GM21367 (cell line): ENCODE measurements around the gene EMC8.
A peak's percentile ranks its signal among the peaks of the same experiment; 100 is the strongest.
"Not testable (repeated sequence)": the region's sequence is repeated elsewhere in the genome, so short reads cannot be mapped to it uniquely, and the experiment has no call there.

Experiments
- ATAC-seq: cut with Tn5 transposase; IDR thresholded peaks from one replicate; pipeline ENCODE4 v1.9.1; 2021; ENCODE audit not compliant: unreplicated experiment

The EMC8 gene

DNA sequence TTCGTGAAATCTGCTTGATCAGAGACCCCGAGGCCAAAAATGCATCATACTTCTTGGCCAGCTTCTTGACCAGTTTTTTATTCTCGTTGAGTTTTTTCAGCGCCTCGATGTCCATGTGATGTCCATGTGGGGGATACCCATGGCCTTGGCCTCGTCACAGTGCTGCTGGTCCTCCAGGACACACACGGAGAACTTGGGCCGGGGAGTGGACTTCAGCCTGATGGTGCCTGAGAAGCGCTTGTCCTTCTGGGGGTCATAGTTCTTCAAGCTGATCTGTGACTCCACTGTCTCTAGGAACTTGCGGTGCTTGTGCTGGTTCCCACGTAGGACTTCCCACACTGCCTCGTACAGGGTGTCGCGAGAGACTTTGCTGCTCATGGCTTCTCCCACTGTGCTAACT is 16.8 kb upstream of the EMC8 start:
- ATAC-seq: no peak

DNA sequence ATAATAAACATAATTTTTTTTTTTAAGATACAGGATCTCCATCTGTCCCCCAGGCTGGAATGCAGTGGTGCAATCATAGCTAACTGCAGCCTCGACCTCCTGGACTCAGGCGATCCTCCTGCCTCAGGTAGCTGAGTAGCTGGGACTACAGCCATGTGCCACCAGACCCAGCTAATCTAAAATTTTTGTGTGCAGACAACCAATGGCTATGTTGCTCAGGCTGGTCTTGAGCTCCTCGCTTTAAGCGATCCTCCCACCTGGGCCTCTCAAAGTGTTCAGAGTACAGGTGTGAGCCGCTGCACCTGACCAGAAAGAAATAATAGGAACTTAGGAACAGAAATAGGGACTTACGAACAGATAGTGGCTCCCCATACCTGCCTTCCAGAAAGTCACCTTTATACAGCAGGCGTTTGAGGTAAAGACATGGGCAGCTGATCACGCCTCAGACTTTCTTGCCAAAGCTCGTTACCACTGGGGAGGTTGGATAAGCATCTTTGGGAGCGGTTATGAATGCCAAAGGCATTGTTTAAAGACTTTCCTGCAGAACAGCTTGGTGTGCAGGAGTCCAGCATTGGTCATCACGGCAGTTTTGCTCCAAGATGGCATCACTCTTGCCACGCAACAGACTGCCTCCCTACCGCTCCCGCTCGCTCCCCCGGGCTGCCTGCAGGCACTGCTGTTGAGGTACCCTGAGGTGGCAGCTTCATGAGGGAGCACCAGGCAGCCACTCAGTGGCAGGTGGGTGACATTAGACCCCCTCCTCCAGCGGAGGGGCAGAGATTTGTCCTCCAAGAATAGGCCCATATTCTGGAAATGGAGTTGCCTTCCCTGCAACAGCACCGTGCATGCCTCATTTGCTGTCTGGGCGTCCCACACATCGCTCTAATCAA is 13.7 kb upstream of the EMC8 start:
- ATAC-seq: no peak

GRCh38 chr16:85812031-85812807 is 12.9 kb upstream of the EMC8 start:
- ATAC-seq: no peak

DNA sequence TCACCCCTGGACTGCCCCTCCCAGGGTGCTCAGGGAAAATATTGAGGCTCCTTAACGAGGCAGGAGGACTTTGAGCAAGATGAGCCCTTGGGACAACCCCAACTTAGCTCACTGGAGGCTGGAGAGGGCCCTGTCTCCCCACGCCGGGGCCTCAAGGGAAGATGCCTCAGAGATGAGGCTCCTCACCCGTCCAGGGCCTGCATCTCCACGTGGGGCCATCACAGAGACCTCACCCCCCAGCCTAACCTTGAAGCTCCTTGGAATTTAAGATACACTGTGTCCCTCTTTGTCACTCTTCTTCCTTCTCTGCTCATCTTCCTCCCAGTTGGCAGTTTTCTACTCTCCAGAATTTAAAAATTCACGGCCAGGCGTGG is 11.4 kb upstream of the EMC8 start:
- ATAC-seq: no peak

- ATAC-seq: no peak
Measured at GRCh38 chr16:85810097-85810741, 10.9 kb upstream of the EMC8 start.

- ATAC-seq: no peak
Measured at GRCh38 chr16:85809645-85810044, 10.3 kb upstream of the EMC8 start.

DNA sequence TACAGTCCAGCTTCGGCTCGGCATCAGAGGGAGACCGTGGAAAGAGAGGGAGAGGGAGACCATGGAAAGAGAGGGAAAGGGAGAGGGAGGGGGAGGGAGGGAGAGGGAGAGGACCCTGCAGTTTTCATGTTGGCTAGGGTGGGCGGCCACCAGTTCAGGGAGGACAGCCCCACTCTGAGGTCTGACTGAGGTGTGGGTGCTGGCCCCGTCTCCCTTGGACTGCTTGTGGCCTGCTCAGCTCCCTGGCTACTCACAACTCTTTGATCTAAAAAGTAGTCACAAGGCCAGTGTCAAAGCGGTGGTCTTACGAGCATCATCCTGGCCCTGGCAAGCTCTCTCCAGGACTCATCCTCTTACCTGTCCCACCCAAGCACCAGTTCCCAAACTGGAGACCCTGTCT is 9.6 kb upstream of the EMC8 start:
- ATAC-seq: no peak

GRCh38 chr16:85808104-85808503 is 8.8 kb upstream of the EMC8 start:
- not testable (repeated sequence) for ATAC-seq

- ATAC-seq: not testable (repeated sequence)
Measured at GRCh38 chr16:85807340-85807739, 8.0 kb upstream of the EMC8 start.

DNA sequence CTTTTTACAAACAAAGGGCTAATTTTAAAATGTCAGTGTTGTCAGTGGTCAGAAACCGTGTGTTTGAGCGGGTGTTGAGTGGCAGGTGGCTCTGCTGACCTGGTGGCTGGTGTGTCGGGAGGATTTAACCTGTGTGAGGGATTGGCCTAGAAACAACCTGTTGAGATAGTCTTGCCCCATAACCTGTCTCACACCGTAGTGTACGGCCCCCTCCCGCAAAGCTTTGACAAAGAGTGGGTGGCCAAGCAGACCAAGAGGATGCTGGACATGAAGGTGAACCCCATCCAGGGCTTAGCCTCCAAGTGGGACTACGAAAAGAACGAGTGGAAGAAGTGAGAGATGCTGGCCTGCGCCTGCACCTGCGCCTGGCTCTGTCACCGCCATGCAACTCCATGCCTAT is 7.2 kb upstream of the EMC8 start:
- ATAC-seq: no peak

DNA sequence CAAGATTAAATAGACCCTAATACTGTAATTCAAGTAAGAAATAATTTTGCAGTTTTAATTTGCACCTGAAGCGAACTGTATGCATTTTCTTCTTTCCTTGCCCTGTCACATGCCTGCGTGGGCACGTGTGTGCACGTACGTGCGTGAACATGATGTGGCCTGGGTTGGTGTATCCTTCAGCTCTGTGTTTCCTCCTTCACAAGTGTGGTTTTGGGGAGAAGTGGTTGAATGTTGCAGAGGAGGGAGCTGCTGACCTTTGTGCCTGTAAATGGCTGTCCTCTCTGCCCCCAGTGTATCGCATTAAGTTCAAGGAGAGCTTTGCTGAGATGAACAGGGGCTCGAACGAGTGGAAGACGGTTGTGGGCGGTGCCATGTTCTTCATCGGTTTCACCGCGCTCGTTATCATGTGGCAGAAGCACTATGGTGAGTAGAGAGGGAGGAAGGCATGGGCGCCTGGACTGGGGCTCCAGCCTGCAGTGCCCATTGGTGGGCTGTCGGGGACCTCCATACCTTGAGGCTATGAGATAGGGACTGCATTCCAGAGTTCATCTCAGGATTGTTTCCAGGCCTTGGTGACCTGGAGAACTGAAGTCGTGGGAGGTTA is 6.2 kb upstream of the EMC8 start:
- no peak for ATAC-seq

DNA sequence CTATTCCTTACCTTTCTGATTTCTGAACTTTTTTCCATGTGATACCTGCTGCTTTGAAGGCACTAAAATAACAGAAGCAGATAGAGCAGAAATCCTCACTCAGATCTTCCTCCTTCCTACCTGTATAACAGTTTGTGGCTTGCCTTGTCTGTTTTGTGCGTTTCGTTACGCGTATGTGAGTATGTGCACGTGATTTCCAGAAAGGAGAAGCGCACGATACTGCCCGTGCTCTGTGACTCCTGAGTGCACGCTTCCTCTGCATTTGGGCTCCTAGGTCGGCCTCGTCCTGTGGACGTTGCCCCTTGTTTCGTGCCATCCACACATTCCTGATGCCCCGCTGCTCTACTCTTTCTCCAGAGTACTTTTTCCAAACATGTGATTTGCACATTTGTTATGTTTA is 4.2 kb upstream of the EMC8 start:
- ATAC-seq: no peak

DNA sequence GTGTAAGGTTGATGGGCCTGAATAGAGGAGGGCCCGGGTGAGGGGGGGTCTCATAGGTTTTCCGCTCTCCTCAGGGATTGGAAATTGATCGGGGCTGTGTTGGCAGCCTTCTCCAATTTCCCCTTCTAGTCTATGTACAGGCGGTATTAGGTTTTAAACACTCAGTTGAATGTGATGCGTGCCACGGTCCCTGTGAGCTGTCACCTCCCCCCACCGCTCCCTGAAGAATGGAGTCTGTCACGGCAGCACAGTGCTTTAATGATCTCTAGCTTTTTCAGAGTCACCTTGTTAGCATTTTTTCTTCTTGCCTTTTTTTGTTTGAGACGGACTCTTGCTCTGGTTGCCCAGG is 951 bp upstream of the EMC8 start:
- no peak for ATAC-seq

- peak; percentile 17 for ATAC-seq
Measured at GRCh38 chr16:85798901-85799496, 345 bp downstream of the EMC8 start.

GRCh38 chr16:85798283-85798776 is 1.0 kb downstream of the EMC8 start:
- no peak for ATAC-seq

GRCh38 chr16:85796599-85796998 is 2.7 kb downstream of the EMC8 start:
- no peak for ATAC-seq

GRCh38 chr16:85796152-85796551 is 3.2 kb downstream of the EMC8 start:
- no peak for ATAC-seq

GRCh38 chr16:85794696-85795095 is 4.6 kb downstream of the EMC8 start:
- ATAC-seq: no peak

DNA sequence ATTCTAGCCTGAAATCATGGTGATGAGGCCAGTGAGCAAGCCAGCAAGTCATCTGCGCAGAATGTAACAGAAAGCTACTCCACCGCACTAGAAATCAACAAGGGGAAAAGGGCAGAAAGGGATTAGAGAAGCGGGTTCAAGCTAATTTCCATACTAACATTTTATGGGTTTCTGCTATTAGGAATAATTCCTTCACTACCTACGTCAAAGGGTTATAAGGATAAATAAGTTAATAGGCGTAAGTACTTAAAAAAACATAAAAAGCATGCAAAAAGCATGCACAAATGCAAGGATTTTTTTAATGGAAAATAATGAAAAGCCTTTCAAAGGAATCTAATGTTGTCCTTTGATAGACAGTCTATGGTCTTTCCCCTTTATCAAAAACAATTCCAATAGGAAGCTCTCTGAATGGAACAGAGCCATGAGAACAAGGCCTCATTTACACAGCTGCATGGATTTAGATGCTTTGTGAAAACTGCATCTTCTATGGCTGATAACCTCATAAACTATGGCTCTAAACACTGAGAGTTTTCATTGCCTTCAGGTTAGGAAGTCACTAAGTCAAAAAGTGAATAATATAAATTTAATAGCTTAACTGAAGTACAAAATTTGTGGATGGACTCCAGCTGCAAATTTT is 5.6 kb downstream of the EMC8 start:
- no peak for ATAC-seq

DNA sequence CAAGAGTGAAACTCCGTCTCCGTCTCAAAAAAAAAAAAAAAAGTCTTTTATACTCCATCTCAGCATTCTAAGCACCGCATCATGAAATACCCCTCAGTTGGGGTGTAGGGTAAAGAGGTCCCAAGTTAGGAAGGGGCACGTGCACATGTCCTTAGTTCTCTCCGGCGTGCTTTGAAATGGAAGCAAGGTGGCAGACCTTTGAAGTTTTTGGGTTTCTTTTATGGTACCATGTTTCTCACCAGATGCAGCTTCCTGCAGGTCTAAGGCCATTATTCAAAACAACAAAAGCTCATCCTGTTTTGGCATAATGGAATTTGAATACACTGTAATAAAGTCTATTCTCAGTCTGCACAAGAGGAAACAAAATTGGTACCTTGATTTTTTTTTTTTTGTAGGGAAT is 9.6 kb downstream of the EMC8 start:
- no peak for ATAC-seq
